HG03108 (cell line): ENCODE data around the gene NAT10.

Source experiments
- ATAC-seq: cut with Tn5 transposase; IDR thresholded peaks from one replicate; pipeline ENCODE4 v1.9.1; 2021; ENCODE audit warnings: moderate library complexity; ENCODE audit not compliant: unreplicated experiment

NAT10 gene

DNA sequence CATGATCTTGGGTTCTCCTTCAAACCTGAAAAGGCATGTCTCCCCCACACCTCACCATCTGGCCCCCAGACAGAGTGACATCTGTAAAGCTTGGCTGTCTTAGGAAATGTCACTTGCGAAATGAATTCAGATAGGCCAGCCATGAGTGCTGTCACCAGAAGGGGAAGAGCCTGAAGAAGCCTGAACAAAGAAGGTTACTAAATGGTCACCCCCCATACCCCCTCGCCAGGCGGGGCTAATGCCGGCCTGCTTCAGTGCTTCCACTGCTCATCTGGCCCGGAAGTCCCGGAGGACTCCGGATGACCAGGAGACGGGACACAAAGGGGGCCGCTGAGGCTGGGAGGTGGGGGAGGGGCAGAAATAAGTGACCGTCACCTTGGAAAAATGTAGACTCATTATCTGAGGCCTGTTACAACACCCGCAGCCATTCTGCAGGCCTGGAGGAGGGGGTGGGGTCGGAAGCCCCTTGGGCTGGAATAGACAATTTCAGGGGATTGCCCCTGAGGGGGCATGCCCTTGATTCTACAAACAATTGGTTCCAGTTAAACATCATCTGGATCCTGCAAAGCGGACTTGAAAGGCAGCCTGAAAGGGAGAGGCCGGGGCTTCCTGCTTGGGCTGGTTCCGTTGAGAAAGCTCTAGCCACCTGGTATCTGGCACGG is 43.2 kb downstream of the NAT10 start:
- no peak for ATAC-seq

GRCh38 chr11:34149274-34149673 is 43.8 kb downstream of the NAT10 start:
- no peak for ATAC-seq

GRCh38 chr11:34149786-34150185 is 44.4 kb downstream of the NAT10 start:
- no peak for ATAC-seq

DNA sequence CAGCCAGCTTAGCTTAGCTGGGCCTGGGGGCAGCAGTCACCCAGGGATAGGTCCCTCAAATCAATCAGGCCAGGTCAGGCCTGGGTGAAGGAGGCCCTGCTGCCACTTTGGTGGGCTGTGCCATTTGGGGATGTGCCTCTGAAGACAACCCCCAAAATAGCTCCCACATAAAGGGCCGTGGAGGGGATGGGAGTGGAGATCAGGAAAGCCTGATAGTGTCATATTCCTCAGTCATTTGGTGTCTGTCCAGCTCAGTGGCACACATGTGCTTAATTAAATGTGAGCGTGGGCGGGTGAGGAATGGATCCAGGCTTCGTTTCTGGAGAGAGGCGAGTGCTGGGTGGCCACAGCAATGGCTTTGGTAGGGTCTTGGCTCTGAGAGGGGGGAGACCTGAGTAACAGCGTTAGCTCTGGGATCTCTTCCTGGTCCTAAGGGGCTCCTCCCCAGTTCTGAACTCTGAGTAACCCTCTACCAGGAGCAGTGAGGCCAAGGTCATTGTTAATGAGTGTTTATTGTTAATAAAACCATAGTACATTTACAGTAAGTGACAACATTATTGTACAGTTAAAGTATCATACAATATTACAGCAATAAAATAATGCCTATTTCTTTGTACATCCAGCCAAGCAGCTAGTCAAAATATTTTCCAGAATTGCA is 45.2 kb downstream of the NAT10 start:
- no peak for ATAC-seq

DNA sequence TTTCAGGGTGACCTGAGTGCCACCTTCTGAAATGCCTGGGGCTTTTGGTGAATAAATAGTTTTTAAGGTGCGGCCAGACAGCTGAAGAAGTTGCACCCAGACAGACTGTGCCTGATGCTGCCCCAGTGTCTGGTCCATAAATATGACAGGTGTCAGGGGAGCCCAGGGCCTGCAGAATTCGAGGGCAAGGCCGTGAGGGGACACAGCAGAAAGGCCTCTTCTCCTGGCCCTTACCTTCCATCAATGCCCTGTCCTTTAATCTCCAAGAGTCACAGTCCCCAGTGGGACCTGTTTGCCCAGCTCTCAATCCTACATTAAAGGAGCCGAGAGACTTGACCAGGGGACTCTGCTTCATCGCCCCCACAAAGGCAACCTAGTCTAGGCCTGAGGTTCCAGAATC is 45.7 kb downstream of the NAT10 start:
- ATAC-seq, result no peak

DNA sequence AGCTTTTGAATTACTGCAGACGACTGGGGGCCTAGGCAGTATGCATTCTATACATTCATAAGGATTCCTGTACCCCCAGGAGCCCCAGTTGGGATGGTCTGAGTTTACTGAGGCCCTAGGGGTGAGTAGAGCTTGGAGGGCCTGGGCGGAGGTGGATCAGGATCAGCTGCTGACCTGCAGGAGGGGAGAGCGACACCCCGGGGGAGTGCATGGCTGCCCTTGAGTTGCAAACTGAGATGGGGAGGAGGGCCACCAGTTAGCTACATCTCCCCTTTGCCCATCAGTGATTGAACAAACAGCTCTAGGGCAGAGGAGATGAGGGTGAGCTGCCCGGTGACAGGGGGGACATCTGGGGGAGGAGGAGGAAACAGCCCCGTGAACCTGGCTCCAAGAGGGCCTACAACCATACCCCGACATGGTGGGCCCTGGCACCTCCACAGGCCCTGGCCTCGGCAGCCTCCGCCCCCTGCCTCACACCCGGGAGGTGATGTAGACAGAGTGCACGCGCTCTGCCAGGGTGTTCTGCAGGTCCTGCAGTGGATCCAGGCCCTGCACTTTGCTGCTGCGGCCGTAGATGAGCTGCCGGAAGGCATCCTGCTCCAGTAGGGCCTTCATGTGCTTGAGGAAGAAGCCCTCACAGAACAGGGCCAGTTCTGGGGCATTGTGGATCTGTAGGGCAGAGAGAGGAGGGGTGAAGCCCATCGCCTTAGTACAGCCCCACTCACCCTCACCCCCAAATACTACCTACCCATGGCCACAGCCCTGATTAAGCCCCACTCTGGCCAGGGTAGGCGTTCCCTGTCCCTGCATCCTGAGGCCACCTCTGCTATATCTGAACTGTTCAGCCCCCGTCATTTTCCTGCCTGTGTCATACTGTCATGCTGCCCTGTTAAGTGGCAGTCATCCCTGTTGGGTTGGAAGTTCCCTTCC is 46.8 kb downstream of the NAT10 start:
- no peak for ATAC-seq

DNA sequence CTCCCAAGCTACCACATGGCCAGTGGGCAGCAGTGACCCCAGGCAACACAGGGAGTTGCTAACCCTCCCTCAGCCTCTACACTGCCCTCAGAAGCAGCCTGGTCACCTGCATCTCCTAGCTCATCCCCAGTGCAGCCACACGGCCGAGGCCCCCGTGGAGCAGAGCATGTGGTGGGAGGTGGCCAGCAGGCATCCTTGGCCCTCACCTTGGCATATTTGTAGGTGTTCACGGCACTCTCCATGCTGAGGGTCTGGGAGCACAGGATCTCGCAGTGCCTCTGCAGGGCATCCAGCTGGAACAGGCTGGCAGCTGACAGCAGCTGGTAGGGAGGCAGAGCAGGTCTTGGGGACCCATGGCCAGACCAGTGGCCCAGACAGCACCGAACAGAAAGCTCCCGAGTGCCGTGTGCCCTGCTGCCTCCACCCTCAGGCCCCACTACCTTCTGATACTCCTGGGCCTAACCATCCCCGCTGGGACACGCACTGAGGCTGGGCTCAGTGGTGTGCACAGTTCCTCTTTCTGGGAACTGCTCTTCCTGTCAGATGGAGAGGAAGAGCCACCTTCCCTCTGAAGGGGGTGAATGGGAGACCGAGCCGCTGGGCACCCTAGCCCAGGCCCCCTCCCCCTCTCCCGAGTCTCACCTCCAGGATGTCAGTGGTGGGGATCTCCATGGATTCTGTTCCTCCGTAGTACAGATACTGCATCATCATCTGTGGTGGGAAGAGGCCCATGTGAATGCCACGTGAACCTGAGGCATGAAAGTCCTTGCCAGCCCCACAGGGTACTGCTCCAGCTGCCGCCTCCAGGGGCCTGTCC is 48.8 kb downstream of the NAT10 start:
- peak; percentile 56 for ATAC-seq

DNA sequence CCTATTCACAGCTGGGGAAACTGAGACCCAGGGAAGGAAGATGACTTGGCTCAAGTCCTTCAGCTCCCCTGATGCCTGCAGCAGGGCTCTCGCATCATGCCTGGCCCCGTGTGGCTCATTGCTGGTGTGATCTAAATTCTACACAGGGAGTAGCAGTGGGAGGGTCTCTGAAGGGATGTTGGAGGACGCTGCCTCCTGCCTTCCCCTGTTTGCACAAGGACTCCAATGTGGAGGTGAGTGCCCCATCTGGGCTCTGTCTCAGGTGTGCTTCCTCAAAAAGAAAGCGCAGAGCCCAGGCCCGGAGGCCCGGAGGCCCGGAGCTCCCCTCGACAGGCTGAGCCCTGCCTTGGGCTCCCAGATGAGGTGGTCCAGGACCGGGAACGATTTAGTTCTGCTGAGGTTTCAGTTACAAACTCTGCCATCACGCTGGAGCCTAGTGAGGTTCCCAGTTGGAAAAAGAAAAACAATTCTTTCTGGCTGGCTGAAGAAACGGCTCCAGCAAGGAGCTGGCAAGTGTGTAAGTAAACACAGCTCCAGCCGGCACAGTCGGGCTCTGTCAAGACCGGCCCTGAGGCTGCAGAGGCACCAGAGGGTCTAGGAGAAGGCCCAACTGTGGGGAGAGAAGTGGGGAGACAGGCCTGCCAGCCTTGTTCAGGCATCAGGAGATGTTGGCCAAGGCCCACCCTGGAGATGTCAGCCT is 49.8 kb downstream of the NAT10 start:
- ATAC-seq, result no peak

DNA sequence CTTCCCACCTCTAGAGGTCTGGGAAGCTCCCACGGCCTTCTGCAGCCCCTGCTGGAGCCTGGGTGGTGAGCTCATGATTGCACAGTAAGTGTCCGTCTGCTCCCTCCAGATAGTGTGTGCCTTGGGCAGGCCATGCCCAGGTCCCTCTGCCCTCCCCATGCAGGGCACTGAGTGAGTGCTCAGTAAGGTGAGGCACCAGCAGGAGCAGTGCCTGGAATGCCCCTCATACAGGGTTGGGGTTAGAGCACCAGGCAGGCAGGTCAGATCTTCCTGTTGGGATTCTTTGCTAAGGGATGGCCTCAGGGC is 50.3 kb downstream of the NAT10 start:
- ATAC-seq, result no peak

DNA sequence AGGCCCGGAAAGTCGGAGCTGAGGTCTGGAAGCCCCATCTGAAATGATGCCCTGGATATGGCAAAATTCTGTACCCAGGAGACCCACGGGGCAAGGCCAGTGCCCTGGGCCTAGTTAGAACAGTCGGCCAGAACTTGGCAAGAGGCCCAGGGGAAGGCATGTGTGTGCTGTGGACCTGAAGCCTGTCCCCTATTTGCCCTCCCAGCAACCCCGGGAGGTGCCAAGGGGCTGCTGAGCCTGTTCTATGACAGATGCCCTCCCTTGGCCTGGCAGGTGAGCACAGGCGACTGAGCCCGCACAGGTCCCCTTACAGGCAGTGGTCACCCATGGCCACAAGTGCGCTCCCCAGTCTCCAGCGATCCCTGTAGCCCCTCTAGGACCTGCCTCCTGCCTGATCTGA is 51.7 kb downstream of the NAT10 start:
- no peak for ATAC-seq

DNA sequence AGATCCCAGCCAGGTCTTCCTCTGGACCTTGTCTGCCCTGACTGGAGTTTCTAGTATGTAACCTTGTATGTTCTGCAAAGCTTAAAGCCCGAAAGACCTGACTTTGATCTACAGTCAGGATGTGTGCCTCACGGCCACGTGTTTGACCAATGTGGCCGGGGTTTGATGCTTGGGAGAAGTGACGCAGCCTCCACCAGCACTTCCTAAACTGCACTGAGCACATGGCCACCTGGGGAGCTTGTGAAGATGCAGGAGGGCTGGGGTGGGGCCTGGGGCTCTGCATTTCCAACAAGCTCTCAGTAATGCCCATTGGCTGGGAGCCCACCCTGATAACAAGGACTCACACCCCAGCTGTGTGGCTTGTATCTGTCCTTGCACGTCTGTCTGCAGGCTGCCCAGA is 53.2 kb downstream of the NAT10 start:
- no peak for ATAC-seq

GRCh38 chr11:34160049-34160721 is 54.8 kb downstream of the NAT10 start:
- no peak for ATAC-seq

GRCh38 chr11:34160791-34161190 is 55.4 kb downstream of the NAT10 start:
- ATAC-seq, result no peak

DNA sequence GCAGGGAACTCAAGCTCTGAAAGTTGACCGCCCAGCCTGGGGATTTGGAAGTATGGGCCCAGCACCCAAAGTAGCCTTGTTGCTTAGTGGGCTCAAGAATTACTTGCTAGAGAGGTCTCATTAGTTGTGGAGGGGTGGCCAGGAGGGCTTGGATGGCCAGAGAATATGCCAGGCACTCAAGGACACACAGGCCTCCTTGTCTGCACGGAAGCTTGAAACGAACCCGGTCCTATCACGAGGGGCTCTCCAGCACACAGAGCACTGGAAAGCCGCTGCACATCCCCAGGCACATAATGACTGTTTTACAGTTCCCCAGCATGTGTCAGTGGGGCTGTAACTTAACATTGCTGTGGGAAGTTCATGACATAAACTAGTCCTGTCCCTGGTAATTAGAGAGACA is 55.9 kb downstream of the NAT10 start:
- ATAC-seq, result no peak

DNA sequence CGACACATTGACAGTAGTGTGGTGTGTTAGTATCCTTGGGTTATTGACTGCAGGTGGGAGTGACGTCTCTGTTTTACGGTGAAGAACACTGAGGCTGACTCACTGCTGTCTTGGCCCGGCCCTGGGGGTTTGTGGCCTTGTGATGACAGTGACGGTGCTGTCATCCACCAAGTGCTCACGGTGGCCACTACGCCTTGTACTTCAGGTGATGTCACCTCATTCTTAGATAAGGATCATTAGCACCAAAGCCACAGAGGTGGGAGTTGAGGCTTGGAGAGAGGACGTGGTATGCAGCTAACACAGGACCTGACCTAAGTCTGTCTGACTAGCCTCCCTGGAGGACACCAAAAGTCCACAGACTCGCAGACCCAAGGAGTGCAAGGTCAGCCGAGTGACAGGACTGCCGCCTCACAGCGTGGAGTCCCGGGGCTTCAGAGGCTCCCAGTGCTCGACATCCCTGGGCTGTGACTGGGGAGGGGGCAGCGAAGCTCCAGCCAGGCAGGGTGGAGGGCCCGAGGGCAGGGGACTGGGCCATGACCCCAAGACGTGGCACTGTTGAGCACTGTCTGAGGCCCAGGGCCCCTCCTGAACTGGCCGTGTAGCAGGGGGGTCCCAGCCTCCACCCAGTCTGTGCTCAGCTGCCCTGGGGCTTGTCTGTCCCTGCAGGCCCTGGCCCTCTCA is 56.5 kb downstream of the NAT10 start:
- no peak for ATAC-seq

GRCh38 chr11:34162493-34162820 is 57.0 kb downstream of the NAT10 start:
- ATAC-seq, result no peak

- no peak for ATAC-seq
Observed at GRCh38 chr11:34162856-34163255, 57.4 kb downstream of the NAT10 start.

GRCh38 chr11:34165121-34165520 is 59.7 kb downstream of the NAT10 start:
- no peak for ATAC-seq

DNA sequence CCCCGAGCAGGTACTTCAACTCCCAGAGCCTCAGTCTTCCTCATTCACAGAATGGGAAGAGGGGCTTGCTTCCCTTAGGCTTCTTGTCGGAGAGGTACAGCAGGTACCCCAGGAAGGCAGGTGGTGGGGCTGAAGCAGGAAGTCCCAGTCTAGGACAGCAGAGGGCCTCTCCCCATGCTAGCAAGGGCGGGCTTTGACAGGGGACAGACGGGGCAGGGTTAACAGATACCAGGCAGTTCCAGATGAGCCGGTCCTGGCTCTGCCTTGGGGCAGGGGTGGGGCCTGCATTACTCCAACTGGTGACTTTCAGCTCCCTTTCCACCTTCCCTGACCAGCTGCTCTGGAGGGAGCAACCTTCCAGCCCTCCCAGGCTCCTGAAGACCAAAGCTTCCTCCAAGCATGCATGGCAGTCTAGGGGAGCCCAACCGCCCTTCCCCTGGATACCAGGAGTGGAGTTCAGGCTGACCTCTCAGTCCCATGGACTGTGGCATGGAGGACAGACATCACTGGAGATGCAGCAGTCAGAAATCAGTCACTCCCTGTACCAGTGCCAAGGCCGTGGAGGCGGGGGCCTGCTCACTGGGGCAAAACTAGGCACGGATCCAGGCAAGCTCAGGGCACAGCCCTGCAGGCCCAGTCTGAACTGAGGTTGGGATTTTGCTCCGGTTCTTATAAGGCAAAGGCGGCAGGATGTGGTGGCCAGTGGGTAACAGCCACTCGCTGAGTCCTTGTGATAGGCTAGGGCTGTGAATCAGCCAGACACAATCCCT is 60.5 kb downstream of the NAT10 start:
- ATAC-seq, result no peak
